ENCODE data around the gene HEPN1.

Gene HEPN1

DNA sequence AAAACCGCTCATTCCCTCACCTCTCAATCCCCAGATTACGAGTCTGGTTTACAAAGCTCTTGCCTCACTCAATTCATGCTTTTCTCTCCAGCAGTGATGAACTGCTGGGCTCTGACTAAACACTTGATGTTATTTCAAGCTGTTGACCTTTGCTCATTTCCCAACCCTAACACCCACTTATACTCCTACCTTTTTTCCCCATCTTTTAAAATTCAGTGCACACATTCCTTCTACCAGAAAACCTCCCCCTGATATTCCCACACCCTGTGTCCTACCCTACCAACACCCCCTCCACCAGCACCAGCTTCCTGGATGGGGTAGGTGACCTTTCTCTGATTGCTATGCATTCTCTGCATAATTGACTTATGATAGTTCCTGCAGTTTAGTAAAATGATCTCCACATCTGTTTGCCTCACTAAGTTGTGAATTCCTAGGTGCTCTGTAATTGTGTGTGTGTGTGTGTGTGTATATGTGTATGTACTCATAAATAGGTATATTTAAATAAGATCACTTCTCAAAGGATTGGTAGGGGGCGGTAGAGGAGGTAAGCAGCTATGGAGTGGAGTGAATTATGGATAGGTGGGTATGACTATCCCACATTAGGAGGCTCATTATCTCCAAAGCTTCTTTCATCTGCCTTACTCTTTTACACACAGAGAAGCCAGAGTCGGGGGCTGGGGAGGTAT, 16.0 kb downstream of the HEPN1 start:
- TF ChIP-seq PAX5 (IDR thresholded peaks at IDR 0.05; ENCODE audit: insufficient read depth, low read length, severe bottlenecking), result no peak
- no peak for TF ChIP-seq TAF1 (IDR thresholded peaks at IDR 0.05; ENCODE audit: low read depth, low read length)
- no peak for TF ChIP-seq POLR2AphosphoS5 (IDR thresholded peaks at IDR 0.05; ENCODE audit: low read depth, low read length)
- no peak for TF ChIP-seq SPI1 (IDR thresholded peaks at IDR 0.05; ENCODE audit: low read depth, low read length)
- TF ChIP-seq POU2F2 (IDR thresholded peaks at IDR 0.05; ENCODE audit: low read depth, low read length), result no peak
- no peak for TF ChIP-seq POLR2A (IDR thresholded peaks at IDR 0.05; ENCODE audit: low read depth, low read length)
- FAIRE-seq (no peak), DNase-seq (ENCODE audit: insufficient read length, low spot score) (no peak)

GRCh38 chr11:124935548-124936514, 16.8 kb downstream of the HEPN1 start, which contains the start of gene HEPACAM:
HEPACAM (minus strand) TSS chr11:124936047; CDS start chr11:124936006, 41 bp downstream.
- TF ChIP-seq POU2F2 (IDR thresholded peaks at IDR 0.05; ENCODE audit: low read depth, low read length), result no peak
- FAIRE-seq (no peak), DNase-seq (ENCODE audit: insufficient read length, low spot score) (no peak)

- TF ChIP-seq POLR2A (IDR thresholded peaks at IDR 0.05; ENCODE audit: low read depth, low read length) (no peak), SPI1 (IDR thresholded peaks at IDR 0.05; ENCODE audit: low read depth, low read length) (no peak), PAX5 (IDR thresholded peaks at IDR 0.05; ENCODE audit: insufficient read depth, low read length, severe bottlenecking) (no peak), TAF1 (IDR thresholded peaks at IDR 0.05; ENCODE audit: low read depth, low read length) (no peak), POLR2AphosphoS5 (IDR thresholded peaks at IDR 0.05; ENCODE audit: low read depth, low read length) (no peak), POU2F2 (IDR thresholded peaks at IDR 0.05; ENCODE audit: low read depth, low read length) (no peak)
- FAIRE-seq (no peak), DNase-seq (ENCODE audit: insufficient read length, low spot score) (no peak)
Observed at GRCh38 chr11:124937336-124937935, 18.4 kb downstream of the HEPN1 start.

DNA sequence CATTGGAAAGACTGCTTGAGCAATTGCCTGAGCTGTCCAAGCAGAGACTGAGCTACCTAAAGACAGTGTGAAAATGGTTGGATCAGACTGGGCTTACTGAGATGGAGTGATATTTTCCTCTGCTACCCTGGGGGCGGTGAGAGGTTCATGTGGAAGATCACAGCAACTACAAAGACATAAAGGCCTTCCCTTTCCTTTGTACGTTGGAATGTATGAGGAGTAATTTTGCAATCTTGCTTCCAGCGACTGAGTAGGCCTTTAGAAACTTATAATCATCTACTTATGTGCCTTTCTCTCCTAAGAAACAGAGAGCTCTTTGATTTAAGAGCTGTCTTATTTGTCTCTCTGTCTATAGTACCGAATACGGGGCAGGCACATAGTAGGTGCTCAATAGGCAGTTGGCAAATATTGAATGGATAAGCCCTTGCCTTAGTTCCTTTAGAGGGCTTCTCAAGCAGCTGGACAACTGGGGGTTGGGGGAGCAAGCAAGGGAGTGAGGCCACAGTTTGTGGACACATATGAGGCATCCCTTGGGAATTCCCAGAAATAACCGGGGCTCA, 19.2 kb downstream of the HEPN1 start:
- no peak for TF ChIP-seq TAF1 (IDR thresholded peaks at IDR 0.05; ENCODE audit: low read depth, low read length)
- TF ChIP-seq POU2F2 (IDR thresholded peaks at IDR 0.05; ENCODE audit: low read depth, low read length), result no peak
- no peak for TF ChIP-seq POLR2AphosphoS5 (IDR thresholded peaks at IDR 0.05; ENCODE audit: low read depth, low read length)
- no peak for TF ChIP-seq PAX5 (IDR thresholded peaks at IDR 0.05; ENCODE audit: insufficient read depth, low read length, severe bottlenecking)
- no peak for TF ChIP-seq SPI1 (IDR thresholded peaks at IDR 0.05; ENCODE audit: low read depth, low read length)
- TF ChIP-seq POLR2A (IDR thresholded peaks at IDR 0.05; ENCODE audit: low read depth, low read length), result no peak
- no peak for FAIRE-seq
- no peak for DNase-seq (ENCODE audit: insufficient read length, low spot score)

GRCh38 chr11:124938970-124939369, 19.9 kb downstream of the HEPN1 start:
- TF ChIP-seq SPI1 (IDR thresholded peaks at IDR 0.05; ENCODE audit: low read depth, low read length) (no peak), PAX5 (IDR thresholded peaks at IDR 0.05; ENCODE audit: insufficient read depth, low read length, severe bottlenecking) (no peak), POLR2AphosphoS5 (IDR thresholded peaks at IDR 0.05; ENCODE audit: low read depth, low read length) (no peak), TAF1 (IDR thresholded peaks at IDR 0.05; ENCODE audit: low read depth, low read length) (no peak), POLR2A (IDR thresholded peaks at IDR 0.05; ENCODE audit: low read depth, low read length) (no peak), POU2F2 (IDR thresholded peaks at IDR 0.05; ENCODE audit: low read depth, low read length) (no peak)
- FAIRE-seq (no peak), DNase-seq (ENCODE audit: insufficient read length, low spot score) (no peak)

DNA sequence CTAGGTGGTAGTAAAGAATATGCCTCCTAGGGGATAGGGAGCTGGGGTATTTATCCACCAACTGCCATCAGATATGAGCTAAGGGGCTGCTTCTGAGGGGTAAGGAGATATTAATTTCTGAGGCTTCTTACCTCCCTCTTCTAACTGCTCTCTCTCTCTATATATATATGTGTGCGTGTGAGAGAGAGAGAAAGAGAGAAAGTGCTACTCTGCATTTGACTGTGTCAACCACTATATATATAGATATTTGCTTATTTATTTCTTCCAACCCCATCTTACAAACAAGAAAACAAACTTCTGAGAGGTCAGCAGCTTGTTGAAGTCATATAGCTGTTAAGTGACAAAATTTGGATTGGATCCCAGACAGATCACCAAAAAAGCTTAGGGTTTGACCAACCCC, 22.7 kb downstream of the HEPN1 start:
- FAIRE-seq (no peak), DNase-seq (ENCODE audit: insufficient read length, low spot score) (no peak)
- TF ChIP-seq PAX5 (IDR thresholded peaks at IDR 0.05; ENCODE audit: insufficient read depth, low read length, severe bottlenecking), result no peak
- no peak for TF ChIP-seq TAF1 (IDR thresholded peaks at IDR 0.05; ENCODE audit: low read depth, low read length)
- TF ChIP-seq POLR2A (IDR thresholded peaks at IDR 0.05; ENCODE audit: low read depth, low read length), result no peak
- TF ChIP-seq SPI1 (IDR thresholded peaks at IDR 0.05; ENCODE audit: low read depth, low read length), result no peak
- no peak for TF ChIP-seq POLR2AphosphoS5 (IDR thresholded peaks at IDR 0.05; ENCODE audit: low read depth, low read length)
- no peak for TF ChIP-seq POU2F2 (IDR thresholded peaks at IDR 0.05; ENCODE audit: low read depth, low read length)

GRCh38 chr11:124942466-124943253, 23.6 kb downstream of the HEPN1 start:
- FAIRE-seq (no peak), DNase-seq (ENCODE audit: insufficient read length, low spot score) (no peak)
- TF ChIP-seq TAF1 (IDR thresholded peaks at IDR 0.05; ENCODE audit: low read depth, low read length), result no peak
- no peak for TF ChIP-seq POLR2AphosphoS5 (IDR thresholded peaks at IDR 0.05; ENCODE audit: low read depth, low read length)
- TF ChIP-seq PAX5 (IDR thresholded peaks at IDR 0.05; ENCODE audit: insufficient read depth, low read length, severe bottlenecking), result no peak
- no peak for TF ChIP-seq POLR2A (IDR thresholded peaks at IDR 0.05; ENCODE audit: low read depth, low read length)
- TF ChIP-seq SPI1 (IDR thresholded peaks at IDR 0.05; ENCODE audit: low read depth, low read length), result no peak
- no peak for TF ChIP-seq POU2F2 (IDR thresholded peaks at IDR 0.05; ENCODE audit: low read depth, low read length)

GRCh38 chr11:124943254-124943616, 24.2 kb downstream of the HEPN1 start:
- DNase-seq (ENCODE audit: insufficient read length, low spot score) (no peak), FAIRE-seq (no peak)

More at GRCh38 chr11:124943254-124943616, 24.2 kb downstream of the HEPN1 start:
- TF ChIP-seq PAX5 (IDR thresholded peaks at IDR 0.05; ENCODE audit: insufficient read depth, low read length, severe bottlenecking), result no peak
- no peak for TF ChIP-seq POLR2AphosphoS5 (IDR thresholded peaks at IDR 0.05; ENCODE audit: low read depth, low read length)
- no peak for TF ChIP-seq POLR2A (IDR thresholded peaks at IDR 0.05; ENCODE audit: low read depth, low read length)
- no peak for TF ChIP-seq SPI1 (IDR thresholded peaks at IDR 0.05; ENCODE audit: low read depth, low read length)
- no peak for TF ChIP-seq TAF1 (IDR thresholded peaks at IDR 0.05; ENCODE audit: low read depth, low read length)
- TF ChIP-seq POU2F2 (IDR thresholded peaks at IDR 0.05; ENCODE audit: low read depth, low read length), result no peak
